Duodenal mucosa (tissue), 2 donors: ENCODE measurements around the gene UBE2J2.

Source experiments
- H3K27ac ChIP-seq: one replicate; pipeline ENCODE4 v1.7.0; 2013; ENCODE audit warnings: low read depth, low read length
- H3K27me3 ChIP-seq, 2 donors: one replicate each; pipeline ENCODE4 v1.7.0; 2013; ENCODE audit warnings: low read length in 2 of 2, control low read depth in 1 of 2; ENCODE audit not compliant: insufficient read depth in 2 of 2, control insufficient read depth in 1 of 2
- H3K36me3 ChIP-seq, 2 donors: one replicate each; pipeline ENCODE4 v1.7.0; 2013; ENCODE audit warnings: low read length in 2 of 2, control low read depth in 1 of 2; ENCODE audit not compliant: insufficient read depth in 2 of 2, control insufficient read depth in 1 of 2
- H3K4me1 ChIP-seq, 2 donors: one replicate each; pipeline ENCODE4 v1.7.0; 2013; ENCODE audit warnings: low read length in 2 of 2, control low read depth in 1 of 2; ENCODE audit not compliant: insufficient read depth in 2 of 2, control insufficient read depth in 1 of 2
- H3K4me3 ChIP-seq, 2 donors: one replicate each; pipeline ENCODE4 v1.7.0; 2013; ENCODE audit warnings: low read length in 2 of 2, low read depth in 1 of 2
- H3K9ac ChIP-seq, 2 donors: one replicate each; pipeline ENCODE4 v1.7.0; 2013; ENCODE audit warnings: low read length in 2 of 2, low read depth in 1 of 2
- H3K9me3 ChIP-seq, 2 donors: one replicate each; pipeline ENCODE4 v1.7.0; 2013; ENCODE audit warnings: low read length in 2 of 2, control low read depth in 1 of 2; ENCODE audit not compliant: control insufficient read depth in 1 of 2

Gene UBE2J2

GRCh38 chr1:1226566-1227362 is 46.9 kb downstream of the UBE2J2 start:
- peaks cover 23 to 73% of the 10 kb centered on the region in 2 donors for H3K36me3 ChIP-seq
- H3K27ac ChIP-seq: no peak overlapping the region
- no peaks in the 10 kb centered on the region for H3K27me3 ChIP-seq
- no peaks in the 10 kb centered on the region for H3K9me3 ChIP-seq
- no peak overlapping the region for H3K9ac ChIP-seq
- peaks cover 18 to 30% of the 10 kb centered on the region in 2 donors for H3K4me1 ChIP-seq
- no peak overlapping the region for H3K4me3 ChIP-seq

GRCh38 chr1:1225913-1226312 is 47.7 kb downstream of the UBE2J2 start:
- Histone ChIP-seq H3K4me3 (no peak overlapping the region), H3K36me3 (peaks cover 25 to 82% of the 10 kb centered on the region in 2 donors), H3K27ac (no peak overlapping the region), H3K27me3 (no peaks in the 10 kb centered on the region), H3K4me1 (peaks cover 18 to 28% of the 10 kb centered on the region in 2 donors), H3K9ac (no peak overlapping the region), H3K9me3 (no peaks in the 10 kb centered on the region)

GRCh38 chr1:1225238-1225845 is 48.3 kb downstream of the UBE2J2 start:
- H3K9ac ChIP-seq: no peak overlapping the region
- no peaks in the 10 kb centered on the region for H3K9me3 ChIP-seq
- H3K36me3 ChIP-seq: peaks cover 29 to 87% of the 10 kb centered on the region in 2 donors
- peaks cover 12 to 22% of the 10 kb centered on the region in 2 donors for H3K4me1 ChIP-seq
- H3K4me3 ChIP-seq: no peak overlapping the region
- H3K27me3 ChIP-seq: no peaks in the 10 kb centered on the region
- no peak overlapping the region for H3K27ac ChIP-seq

- no peak overlapping the region for H3K27ac ChIP-seq
- H3K9me3 ChIP-seq: no peaks in the 10 kb centered on the region
- no peak overlapping the region for H3K4me3 ChIP-seq
- no peaks in the 10 kb centered on the region for H3K27me3 ChIP-seq
- H3K4me1 ChIP-seq: peaks cover 0 to 9% of the 10 kb centered on the region in 2 donors
- no peak overlapping the region for H3K9ac ChIP-seq
- peaks cover 35 to 89% of the 10 kb centered on the region in 2 donors for H3K36me3 ChIP-seq
Measured at GRCh38 chr1:1223891-1224290, 49.8 kb downstream of the UBE2J2 start.

GRCh38 chr1:1223321-1223720 is 50.3 kb downstream of the UBE2J2 start:
- H3K27ac ChIP-seq: no peak overlapping the region
- peaks cover 30 to 89% of the 10 kb centered on the region in 2 donors for H3K36me3 ChIP-seq
- peaks cover 0 to 7% of the 10 kb centered on the region in 2 donors for H3K4me1 ChIP-seq
- H3K9me3 ChIP-seq: no peaks in the 10 kb centered on the region
- H3K27me3 ChIP-seq: no peaks in the 10 kb centered on the region
- no peak overlapping the region for H3K9ac ChIP-seq
- H3K4me3 ChIP-seq: no peak overlapping the region

- Histone ChIP-seq H3K36me3 (peaks cover 29 to 89% of the 10 kb centered on the region in 2 donors), H3K4me3 (no peak overlapping the region), H3K9me3 (no peaks in the 10 kb centered on the region), H3K27me3 (no peaks in the 10 kb centered on the region), H3K9ac (no peak overlapping the region), H3K27ac (no peak overlapping the region), H3K4me1 (peaks cover 0 to 7% of the 10 kb centered on the region in 2 donors)
Measured at GRCh38 chr1:1222575-1223225, 51.0 kb downstream of the UBE2J2 start.

GRCh38 chr1:1221887-1222574 is 51.6 kb downstream of the UBE2J2 start:
- H3K27me3 ChIP-seq: no peaks in the 10 kb centered on the region
- peaks cover 32 to 90% of the 10 kb centered on the region in 2 donors for H3K36me3 ChIP-seq
- no peak overlapping the region for H3K9ac ChIP-seq

GRCh38 chr1:1220197-1220596 is 53.5 kb downstream of the UBE2J2 start:
- no peak overlapping the region for H3K4me3 ChIP-seq
- no peak overlapping the region for H3K9ac ChIP-seq
- peaks cover 30 to 86% of the 10 kb centered on the region in 2 donors for H3K36me3 ChIP-seq
- no peaks in the 10 kb centered on the region for H3K9me3 ChIP-seq
- peaks cover 2 to 7% of the 10 kb centered on the region in 2 donors for H3K4me1 ChIP-seq
- H3K27ac ChIP-seq: no peak overlapping the region
- H3K27me3 ChIP-seq: no peaks in the 10 kb centered on the region

More at GRCh38 chr1:1221887-1222574, 51.6 kb downstream of the UBE2J2 start:
- Histone ChIP-seq H3K9me3 (no peaks in the 10 kb centered on the region), H3K4me1 (peaks cover 0 to 7% of the 10 kb centered on the region in 2 donors), H3K27ac (no peak overlapping the region), H3K4me3 (no peak overlapping the region)

- no peaks in the 10 kb centered on the region for H3K9me3 ChIP-seq
- peaks cover 30 to 80% of the 10 kb centered on the region in 2 donors for H3K36me3 ChIP-seq
- H3K4me1 ChIP-seq: peaks cover 4 to 11% of the 10 kb centered on the region in 2 donors
Measured at GRCh38 chr1:1219341-1219740, 54.3 kb downstream of the UBE2J2 start.

More at GRCh38 chr1:1219341-1219740, 54.3 kb downstream of the UBE2J2 start:
- no peak overlapping the region for H3K4me3 ChIP-seq
- H3K27ac ChIP-seq: no peak overlapping the region
- no peaks in the 10 kb centered on the region for H3K27me3 ChIP-seq
- H3K9ac ChIP-seq: no peak overlapping the region
